Endothelial cell of umbilical vein (primary cell): ENCODE results near the gene PLEKHA7. TPM values are rescaled to one million over a fixed set of nuclear protein-coding genes. Genes with fewer than 3 reads are reported as not detected.

Experiments used
- BruUV-seq: library from RNA; stranded (reverse); fragments of 400-500 nt; replicated peaks from 2 replicates; lab custom pipeline; 2021; lab: Mats Ljungman, UMichigan
- CTCF ChIA-PET: fragments of 300-600, 350-600 bp; sonication (Branson Sonifier 250); formaldehyde crosslinking; loops from one replicate; lab custom pipeline; 2021; ENCODE audit warnings: antibody characterized with exemption, inconsistent platforms; lab: Charles Lee
- POLR2A ChIA-PET: fragments of 300-600, 350-600 bp; sonication (Branson Sonifier 250); formaldehyde crosslinking; loops from one replicate; lab custom pipeline; 2021; ENCODE audit warnings: antibody characterized with exemption, inconsistent platforms; lab: Charles Lee
- DNase-seq: peaks from one replicate; pipeline ENCODE4 v3.0.0-alpha.2; 2011; ENCODE audit warnings: low read depth, low spot score
- FAIRE-seq: peaks from 2 replicates; lab custom pipeline; 2011; peaks lifted over from hg19 to GRCh38; lab: Jason Lieb, UNC
- H2AFZ ChIP-seq: 2 replicates; pipeline ENCODE4 v1.6.0; 2012; ENCODE audit warnings: low read depth, low read length, control low read depth, inconsistent platforms
- H3K27ac ChIP-seq: 2 replicates; pipeline ENCODE4 v1.5.1; 2011; ENCODE audit warnings: low read depth, mild to moderate bottlenecking, control low read depth, low read length, moderate library complexity; ENCODE audit not compliant: insufficient read depth
- H3K27me3 ChIP-seq, 2 experiments: 2 replicates each; pipeline versions ENCODE4 v1.6.0 to v1.6.1; 2011; ENCODE audit warnings: low read length in 2 of 2, mixed read lengths in 1 of 2; ENCODE audit not compliant: control insufficient read depth in 2 of 2, insufficient read depth in 2 of 2
- H3K36me3 ChIP-seq, 2 experiments: 2 replicates in 1 of 2; 3 replicates in 1 of 2; pipeline ENCODE4 v1.5.1; 2011; ENCODE audit warnings: low read length in 2 of 2, mild to moderate bottlenecking in 1 of 2, moderate library complexity in 1 of 2; ENCODE audit not compliant: control insufficient read depth in 2 of 2, insufficient read depth in 2 of 2; ENCODE audit errors: extremely low read depth in 1 of 2
- H3K4me1 ChIP-seq: 3 replicates; pipeline ENCODE4 v1.5.1; 2011; ENCODE audit warnings: mild to moderate bottlenecking, low read length; ENCODE audit not compliant: control insufficient read depth, insufficient read depth; ENCODE audit errors: extremely low read depth
- H3K4me2 ChIP-seq: 2 replicates; pipeline ENCODE4 v1.6.1; 2011; ENCODE audit warnings: low read length, control low read depth, mixed read lengths; ENCODE audit not compliant: insufficient read depth
- H3K4me3 ChIP-seq, 3 experiments: fragments of 200-600 bp in 1 of 3; sonication (generic), shearing (Covaris generic) in 1 of 3; replicated peaks in 1 of 3; 2 replicates each; pipeline ENCODE4 v1.5.1; 2011 to 2016; ENCODE audit warnings: control low read depth in 3 of 3, low read length in 3 of 3, mild to moderate bottlenecking in 2 of 3, inconsistent platforms in 1 of 3, low read depth in 1 of 3, moderate library complexity in 1 of 3; ENCODE audit not compliant: insufficient read depth in 1 of 3
- H3K79me2 ChIP-seq: 2 replicates; pipeline ENCODE4 v1.6.0; 2012; ENCODE audit warnings: low read length, inconsistent platforms; ENCODE audit not compliant: control insufficient read depth, insufficient read depth
- H3K9ac ChIP-seq: replicated peaks from 2 replicates; pipeline ENCODE3; 2011; ENCODE audit warnings: low read length, control low read depth; ENCODE audit not compliant: insufficient read depth; ENCODE audit errors: extremely low read depth
- H3K9me1 ChIP-seq: replicated peaks from 3 replicates; pipeline ENCODE4 v1.6.0; 2011; ENCODE audit warnings: mild to moderate bottlenecking, low read length; ENCODE audit not compliant: control insufficient read depth, insufficient read depth; ENCODE audit errors: extremely low read depth
- H3K9me3 ChIP-seq: replicated peaks from 2 replicates; pipeline ENCODE4 v1.5.1; 2012; ENCODE audit warnings: low read length, inconsistent platforms; ENCODE audit not compliant: control insufficient read depth, insufficient read depth
- H4K20me1 ChIP-seq: replicated peaks from 2 replicates; pipeline ENCODE3; 2011; ENCODE audit warnings: mild to moderate bottlenecking, low read length; ENCODE audit not compliant: control insufficient read depth, insufficient read depth; ENCODE audit errors: extremely low read depth
- EZH2 ChIP-seq: IDR thresholded peaks from 2 replicates; pipeline ENCODE4 v1.6.1; 2012; ENCODE audit warnings: borderline replicate concordance, low read depth, mild to moderate bottlenecking, moderate library complexity, low read length, inconsistent platforms; ENCODE audit not compliant: severe bottlenecking
- FOS ChIP-seq: IDR thresholded peaks from 2 replicates; pipeline ENCODE4 v1.6.1; 2011; ENCODE audit warnings: mild to moderate bottlenecking, low read length, moderate library complexity, borderline replicate concordance; ENCODE audit not compliant: insufficient read depth
- GATA2 ChIP-seq: IDR thresholded peaks from 2 replicates; pipeline ENCODE4 v1.7.0; 2011; ENCODE audit warnings: low read depth, mild to moderate bottlenecking, moderate library complexity, mixed read lengths, low read length; ENCODE audit not compliant: insufficient read length, insufficient read depth
- JUN ChIP-seq: IDR thresholded peaks from 2 replicates; pipeline ENCODE4 v1.6.1; 2011; ENCODE audit warnings: borderline replicate concordance, low read depth; ENCODE audit not compliant: insufficient read length, insufficient read depth
- MYC ChIP-seq: IDR thresholded peaks from one replicate; pipeline ENCODE4 v1.6.1; 2011; ENCODE audit warnings: mild to moderate bottlenecking, low read depth, low read length
- POLR2A ChIP-seq: IDR thresholded peaks from 2 replicates; pipeline ENCODE4 v1.6.1; 2012; ENCODE audit warnings: low read depth, mild to moderate bottlenecking, control low read depth, low read length
- POLR2AphosphoS5 ChIP-seq: IDR thresholded peaks from 2 replicates; pipeline ENCODE4 v1.6.1; 2012; ENCODE audit warnings: low read depth, mild to moderate bottlenecking, control low read depth, low read length, moderate library complexity; ENCODE audit not compliant: insufficient read depth
- dilution Hi-C: fragments of 300-500 bp; cut with MboI; formaldehyde crosslinking; loops from one replicate; pipeline ENCODE4 v1.15.0; 2019; ENCODE audit warnings: low sequenced_read_pairs; ENCODE audit not compliant: extremely low pct_ligation_motif_present
- intact Hi-C: fragments of 100-400 bp; cut with micrococcal nuclease; formaldehyde crosslinking; loops from one replicate; pipeline ENCODE4 v1.10.0; 2022
- polyA plus RNA-seq, 4 experiments: library from polyadenylated mRNA; depleted of rRNA in 3 of 4; stranded (reverse) in 3 of 4; unstranded in 1 of 4; fragments of >200 nt; gene quantifications; 2 replicates each; pipeline versions ENCODE4 v1.2.1 to v1.2.3, GENCODE V29; 2011 to 2012; ENCODE audit warnings: missing spikeins in 1 of 4
- total RNA-seq: library from RNA; stranded (reverse); gene quantifications from 2 replicates; pipeline ENCODE4 v1.2.3, GENCODE V29; 2021
- TF ChIP-seq, protein P1 (sequence below), 2 donors: IDR thresholded peaks; 1 replicate in 1 of 2; 2 replicates in 1 of 2; pipeline ENCODE4 v1.5.1; 2011; ENCODE audit warnings: low read length in 2 of 2, mild to moderate bottlenecking in 2 of 2, moderate library complexity in 2 of 2, control low read depth in 1 of 2, inconsistent platforms in 1 of 2, low read depth in 1 of 2; ENCODE audit not compliant: insufficient read depth in 1 of 2; ENCODE audit errors: extremely low read depth in 1 of 2
- TF ChIP-seq, protein P2 (sequence below): IDR thresholded peaks from 2 replicates; pipeline ENCODE4 v1.6.1; 2011; ENCODE audit not compliant: insufficient read depth, insufficient read length

Gene PLEKHA7
- total and polyA plus RNA-seq, 2 donors (not counting 3 experiments of a cell fraction or from before 2014, with no cell fraction given) = 1.7 to 3.8 TPM

DNA sequence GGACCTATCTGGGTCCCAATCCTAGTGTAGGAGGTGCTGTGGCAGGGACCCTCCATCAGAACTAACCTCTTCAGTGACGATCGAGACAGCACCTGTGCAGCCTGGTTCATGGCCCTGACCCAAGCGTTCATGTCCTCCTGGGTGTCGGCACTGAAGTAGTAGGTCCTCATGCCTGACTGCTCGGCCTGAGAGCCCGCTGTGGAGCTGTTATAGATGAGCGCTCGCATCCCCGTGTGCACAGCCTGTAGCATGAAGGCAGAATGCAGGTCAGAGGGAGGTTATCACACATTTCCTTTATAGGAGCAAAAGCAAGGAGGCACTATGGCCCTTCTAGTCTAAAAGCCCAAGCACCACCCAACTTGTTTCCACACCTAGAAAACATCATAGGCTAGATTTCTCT, 172.7 kb downstream of the PLEKHA7 start:
- no peaks in the 10 kb centered on the region for H3K9me1 ChIP-seq
- H3K4me2 ChIP-seq = no peak overlapping the region
- ChIA-PET CTCF (no interaction called here), POLR2A (no interaction called here)
- BruUV-seq = no TSS peak
- H3K79me2 ChIP-seq = no peaks in the 10 kb centered on the region
- no peak for TF ChIP-seq POLR2A
- TF ChIP-seq MYC = no peak
- TF ChIP-seq, protein P1, sequence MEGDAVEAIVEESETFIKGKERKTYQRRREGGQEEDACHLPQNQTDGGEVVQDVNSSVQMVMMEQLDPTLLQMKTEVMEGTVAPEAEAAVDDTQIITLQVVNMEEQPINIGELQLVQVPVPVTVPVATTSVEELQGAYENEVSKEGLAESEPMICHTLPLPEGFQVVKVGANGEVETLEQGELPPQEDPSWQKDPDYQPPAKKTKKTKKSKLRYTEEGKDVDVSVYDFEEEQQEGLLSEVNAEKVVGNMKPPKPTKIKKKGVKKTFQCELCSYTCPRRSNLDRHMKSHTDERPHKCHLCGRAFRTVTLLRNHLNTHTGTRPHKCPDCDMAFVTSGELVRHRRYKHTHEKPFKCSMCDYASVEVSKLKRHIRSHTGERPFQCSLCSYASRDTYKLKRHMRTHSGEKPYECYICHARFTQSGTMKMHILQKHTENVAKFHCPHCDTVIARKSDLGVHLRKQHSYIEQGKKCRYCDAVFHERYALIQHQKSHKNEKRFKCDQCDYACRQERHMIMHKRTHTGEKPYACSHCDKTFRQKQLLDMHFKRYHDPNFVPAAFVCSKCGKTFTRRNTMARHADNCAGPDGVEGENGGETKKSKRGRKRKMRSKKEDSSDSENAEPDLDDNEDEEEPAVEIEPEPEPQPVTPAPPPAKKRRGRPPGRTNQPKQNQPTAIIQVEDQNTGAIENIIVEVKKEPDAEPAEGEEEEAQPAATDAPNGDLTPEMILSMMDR (IDR thresholded peaks at IDR 0.05; ENCODE audit: extremely low read depth in 1 of 2, insufficient read depth in 1 of 2, low read depth in 1 of 2, low read length in 2 of 2) = no peak
- TF ChIP-seq POLR2AphosphoS5 = no peak
- TF ChIP-seq FOS = no peak
- TF ChIP-seq, protein P2, sequence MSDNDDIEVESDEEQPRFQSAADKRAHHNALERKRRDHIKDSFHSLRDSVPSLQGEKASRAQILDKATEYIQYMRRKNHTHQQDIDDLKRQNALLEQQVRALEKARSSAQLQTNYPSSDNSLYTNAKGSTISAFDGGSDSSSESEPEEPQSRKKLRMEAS = no peak
- no peak for TF ChIP-seq EZH2
- TF ChIP-seq JUN = no peak
- no peak for TF ChIP-seq GATA2
- H3K9me3 ChIP-seq = no peaks in the 10 kb centered on the region
- H3K9ac ChIP-seq = no peak overlapping the region
- no peaks in the 10 kb centered on the region for H3K36me3 ChIP-seq
- FAIRE-seq (no peak), DNase-seq (no peak)
- H4K20me1 ChIP-seq = no peaks in the 10 kb centered on the region
- intact Hi-C loops (no loop called here), dilution Hi-C loops (no loop called here)
- H3K4me1 ChIP-seq = no peaks in the 10 kb centered on the region
- no peak overlapping the region for H2AFZ ChIP-seq
- H3K4me3 ChIP-seq = no peak overlapping the region
- no peaks in the 10 kb centered on the region for H3K27me3 ChIP-seq
- H3K27ac ChIP-seq = no peak overlapping the region
